Measurements from ENCODE around the gene IMPACT.

GRCh38 chr18:24398540-24398939, 27.9 kb upstream of the IMPACT start:
- TF ChIP-seq, protein P1, sequence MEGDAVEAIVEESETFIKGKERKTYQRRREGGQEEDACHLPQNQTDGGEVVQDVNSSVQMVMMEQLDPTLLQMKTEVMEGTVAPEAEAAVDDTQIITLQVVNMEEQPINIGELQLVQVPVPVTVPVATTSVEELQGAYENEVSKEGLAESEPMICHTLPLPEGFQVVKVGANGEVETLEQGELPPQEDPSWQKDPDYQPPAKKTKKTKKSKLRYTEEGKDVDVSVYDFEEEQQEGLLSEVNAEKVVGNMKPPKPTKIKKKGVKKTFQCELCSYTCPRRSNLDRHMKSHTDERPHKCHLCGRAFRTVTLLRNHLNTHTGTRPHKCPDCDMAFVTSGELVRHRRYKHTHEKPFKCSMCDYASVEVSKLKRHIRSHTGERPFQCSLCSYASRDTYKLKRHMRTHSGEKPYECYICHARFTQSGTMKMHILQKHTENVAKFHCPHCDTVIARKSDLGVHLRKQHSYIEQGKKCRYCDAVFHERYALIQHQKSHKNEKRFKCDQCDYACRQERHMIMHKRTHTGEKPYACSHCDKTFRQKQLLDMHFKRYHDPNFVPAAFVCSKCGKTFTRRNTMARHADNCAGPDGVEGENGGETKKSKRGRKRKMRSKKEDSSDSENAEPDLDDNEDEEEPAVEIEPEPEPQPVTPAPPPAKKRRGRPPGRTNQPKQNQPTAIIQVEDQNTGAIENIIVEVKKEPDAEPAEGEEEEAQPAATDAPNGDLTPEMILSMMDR (IDR thresholded peaks at IDR 0.05) = no peak
- TF ChIP-seq POLR2A (IDR thresholded peaks at IDR 0.05) = no peak
